GM21723 (cell line): ENCODE measurements around the gene COLEC12.

Experiments
- ATAC-seq: cut with Tn5 transposase; IDR thresholded peaks from one replicate; pipeline ENCODE4 v1.9.1; 2021; ENCODE audit warnings: mild to moderate bottlenecking, moderate library complexity; ENCODE audit not compliant: unreplicated experiment

The COLEC12 gene

DNA sequence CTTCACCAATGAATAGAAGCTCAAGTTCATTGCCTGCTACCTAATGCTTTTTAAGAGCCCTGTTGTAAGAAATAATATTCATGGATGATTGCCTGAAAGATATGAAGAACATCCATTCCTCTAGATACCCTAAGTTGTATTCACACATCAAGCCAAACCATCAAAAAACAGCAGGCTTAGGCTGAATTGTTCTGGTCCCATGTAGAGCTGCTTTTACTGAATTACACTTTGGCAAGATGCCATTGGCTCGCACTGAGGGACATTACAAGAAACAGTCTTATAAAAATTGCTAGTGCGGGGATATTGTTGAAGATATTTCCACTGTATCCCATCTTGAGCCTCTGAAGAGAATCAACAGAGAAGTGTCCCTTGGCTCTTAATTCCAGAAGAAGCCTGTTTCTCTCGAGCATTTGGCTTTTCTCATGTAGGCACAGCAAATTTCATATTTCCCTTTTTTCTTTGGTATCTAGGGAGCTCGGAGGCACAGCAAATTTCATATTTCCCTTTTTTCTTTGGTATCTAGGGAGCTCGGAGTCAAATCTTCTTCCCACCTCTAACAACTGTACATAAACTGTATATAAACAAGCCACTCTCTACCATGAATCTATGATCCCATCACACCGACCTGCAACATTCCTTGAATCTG, 107.5 kb downstream of the COLEC12 start:
- ATAC-seq, result no peak

DNA sequence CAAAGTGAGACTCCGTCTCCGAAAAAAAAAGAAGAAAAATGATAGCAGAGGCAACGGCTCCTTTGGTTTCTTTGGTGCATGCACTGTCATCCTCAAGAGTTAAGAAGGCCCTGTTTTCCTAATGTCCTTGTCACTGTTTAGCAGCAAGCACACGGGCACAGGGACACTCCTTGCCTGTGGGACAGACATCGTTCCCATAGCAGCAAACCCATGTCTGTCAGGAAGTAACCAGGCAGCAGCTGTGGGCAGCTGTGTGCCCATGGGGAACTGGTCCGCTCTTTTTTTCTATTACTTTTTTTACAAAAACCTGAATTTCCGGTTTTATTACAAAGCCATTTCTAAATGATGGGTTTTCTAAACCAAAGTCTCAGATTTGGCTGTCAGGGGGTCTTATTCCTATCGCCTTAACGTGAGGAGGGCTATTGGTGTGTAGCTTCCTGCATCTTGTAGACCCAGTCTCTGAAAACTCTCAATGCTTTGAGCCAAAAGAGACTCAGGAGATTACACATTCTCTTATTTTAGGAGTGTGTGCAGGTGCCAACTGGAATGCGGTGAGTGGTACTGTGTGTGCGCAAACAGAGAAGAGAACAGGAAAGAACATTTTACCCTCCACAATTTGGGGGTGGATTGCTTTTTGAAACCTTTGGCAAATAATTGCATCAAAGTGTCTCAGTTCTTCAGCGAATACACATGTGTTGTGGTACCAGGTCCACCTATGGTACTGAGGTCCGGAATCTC, 109.6 kb downstream of the COLEC12 start:
- no peak for ATAC-seq

DNA sequence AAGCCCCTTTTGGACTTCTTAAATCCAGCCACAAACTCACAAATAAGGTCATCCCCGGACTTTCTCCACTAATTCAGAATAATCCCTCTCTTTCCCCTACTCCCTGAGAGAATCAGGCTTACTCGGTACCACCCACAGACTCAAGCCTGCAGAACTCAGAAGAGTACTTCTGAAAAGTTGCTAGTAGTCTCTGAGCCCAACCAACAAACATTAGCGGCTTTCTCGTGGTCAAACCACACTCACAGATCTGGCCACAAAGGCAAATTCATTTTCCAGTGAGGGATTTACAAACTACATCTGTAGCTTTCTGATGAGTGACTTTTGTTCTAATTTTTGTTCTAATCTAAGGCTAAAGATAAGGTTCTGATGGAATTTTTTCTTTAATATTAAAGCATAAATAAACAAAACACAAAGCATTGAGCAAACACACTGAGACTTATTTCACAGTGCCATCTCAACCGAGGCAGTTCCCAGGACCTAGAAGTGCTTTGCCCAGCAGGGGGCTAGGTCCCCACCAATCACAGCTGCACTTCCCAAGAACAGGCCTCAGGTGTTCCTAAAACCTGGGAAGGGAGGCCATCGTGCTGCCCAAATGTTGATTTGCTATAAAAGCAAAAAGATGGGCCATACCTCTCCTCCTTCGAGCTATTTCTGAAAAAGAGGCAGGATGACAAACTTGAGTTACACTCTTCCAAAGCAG, 110.7 kb downstream of the COLEC12 start:
- no peak for ATAC-seq

DNA sequence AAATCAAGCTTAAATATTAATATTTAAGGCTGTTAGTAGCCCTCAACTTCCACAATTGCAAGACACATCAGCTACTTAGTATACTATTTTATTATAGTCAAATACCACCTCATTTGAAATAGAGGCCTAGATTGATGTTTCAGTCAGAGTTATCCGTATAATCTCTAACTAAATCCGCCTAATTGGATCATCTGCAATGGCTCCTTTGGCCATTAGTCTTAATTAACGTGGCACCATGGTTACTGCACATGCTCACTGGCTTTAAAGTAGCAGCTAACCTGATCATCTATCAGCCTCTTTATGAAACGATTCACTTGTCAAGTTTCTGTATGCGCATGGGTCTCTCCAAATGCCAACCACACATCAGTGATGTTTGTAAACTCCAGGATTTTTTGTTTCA, 112.3 kb downstream of the COLEC12 start:
- no peak for ATAC-seq

DNA sequence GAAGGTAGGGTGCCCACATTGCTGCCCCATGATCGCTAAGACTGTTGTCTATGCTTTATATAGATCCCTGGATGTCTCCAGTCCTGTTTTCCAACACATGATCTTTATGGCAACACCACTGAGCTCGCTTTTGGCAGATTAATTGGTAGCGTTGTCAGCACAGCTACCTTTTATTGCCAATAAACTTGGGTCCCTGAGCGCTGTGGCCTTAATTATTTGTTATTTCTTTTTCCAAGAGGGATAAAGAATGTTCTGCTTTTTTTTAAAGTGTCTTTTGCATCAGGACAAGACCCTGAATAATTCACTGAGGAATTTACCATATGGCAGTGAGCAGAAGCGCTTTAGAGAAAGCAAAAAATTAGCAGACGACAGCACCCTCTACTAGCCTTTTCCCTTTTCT, 113.5 kb downstream of the COLEC12 start:
- no peak for ATAC-seq

DNA sequence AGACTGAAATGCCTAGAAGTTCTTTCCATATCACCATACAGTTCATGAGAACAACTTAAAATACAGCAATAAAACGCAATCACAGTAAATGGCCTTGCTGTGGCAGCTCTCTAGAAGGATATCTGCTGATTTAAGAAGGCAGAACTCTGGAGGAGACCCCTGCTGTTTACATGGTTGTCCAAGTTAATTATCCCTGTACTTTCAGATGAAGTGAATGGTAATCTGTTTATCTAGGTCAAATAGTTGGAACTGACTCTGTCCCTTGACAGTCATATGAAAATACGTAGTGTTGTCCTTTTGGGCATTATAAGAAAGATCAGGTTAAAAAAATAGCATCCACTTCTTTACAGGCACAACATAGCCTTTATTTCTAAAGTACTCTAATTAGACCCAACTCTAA, 115.6 kb downstream of the COLEC12 start:
- no peak for ATAC-seq

DNA sequence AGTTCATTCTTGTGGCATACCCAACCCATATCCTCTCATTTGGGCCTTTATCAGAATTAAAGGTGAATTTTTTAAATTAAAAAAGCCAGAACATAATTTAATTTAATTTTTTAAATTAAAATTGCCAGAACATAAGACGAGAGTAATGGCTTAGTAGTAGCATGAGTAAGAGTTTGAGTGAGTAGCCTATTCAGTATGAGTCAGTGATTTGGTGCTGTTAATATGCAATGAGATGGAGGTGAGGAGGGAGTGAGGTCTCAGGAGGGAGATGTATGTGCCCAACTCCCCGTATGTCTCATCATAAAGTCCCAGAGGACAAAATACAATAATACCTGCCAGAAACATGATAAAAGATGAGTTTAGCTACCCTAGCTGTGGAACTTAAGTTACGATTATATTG, 117.4 kb downstream of the COLEC12 start:
- no peak for ATAC-seq

DNA sequence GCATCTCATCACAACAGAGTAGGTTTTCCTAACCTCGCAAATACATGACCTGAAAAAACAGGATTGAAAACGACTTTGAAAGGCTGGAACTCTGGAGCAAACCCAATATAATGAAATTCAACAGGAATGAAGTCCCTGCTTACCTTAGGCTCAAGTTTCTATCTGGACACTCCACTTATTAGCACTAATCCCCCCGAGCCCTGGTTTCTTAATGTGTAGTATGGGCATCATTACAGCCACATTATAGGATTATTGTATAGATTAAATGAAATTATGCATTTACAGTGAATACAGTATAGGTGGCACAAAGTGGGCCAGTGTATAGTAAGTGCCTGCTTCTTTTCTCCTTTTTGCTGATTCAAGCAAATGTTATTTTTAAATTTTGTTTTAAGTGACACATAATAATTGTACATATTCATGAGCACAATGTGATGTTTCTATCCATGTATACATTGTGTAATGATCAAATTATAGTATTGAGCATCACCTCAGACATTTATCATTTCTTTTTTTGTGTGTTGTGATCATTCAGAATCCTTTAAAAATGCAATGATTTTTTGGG, 118.0 kb downstream of the COLEC12 start:
- no peak for ATAC-seq

DNA sequence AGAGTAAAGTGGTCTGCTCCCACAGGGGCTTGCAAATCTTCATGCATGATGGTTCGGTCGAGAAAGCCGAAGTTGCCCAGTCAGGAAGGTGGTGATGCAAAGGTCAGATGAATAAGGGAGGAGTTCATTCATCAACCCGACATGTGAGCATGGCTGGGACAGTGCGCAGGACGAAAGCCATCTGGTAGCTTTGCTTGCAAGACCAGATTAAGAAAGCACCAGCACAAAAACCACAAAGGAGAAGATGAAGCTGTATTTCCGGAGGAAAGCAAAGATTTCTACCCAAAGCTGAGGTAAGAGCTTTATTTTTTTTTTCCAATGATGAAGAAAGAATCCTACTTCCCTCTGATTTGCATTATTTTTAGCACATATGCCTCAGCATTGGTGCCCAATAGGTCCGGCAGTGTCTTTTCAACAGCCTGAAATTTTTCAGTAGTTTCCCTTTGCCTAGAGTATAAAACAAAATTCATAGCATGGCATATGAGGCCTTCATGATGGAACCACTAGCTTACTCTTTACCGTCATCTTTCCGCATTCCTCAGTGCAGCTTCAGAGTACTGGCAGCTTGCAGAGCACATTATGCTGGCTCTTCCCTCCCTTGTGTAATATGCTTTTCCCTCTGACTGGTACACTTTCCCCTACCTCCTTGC, 120.7 kb downstream of the COLEC12 start:
- ATAC-seq, result no peak

DNA sequence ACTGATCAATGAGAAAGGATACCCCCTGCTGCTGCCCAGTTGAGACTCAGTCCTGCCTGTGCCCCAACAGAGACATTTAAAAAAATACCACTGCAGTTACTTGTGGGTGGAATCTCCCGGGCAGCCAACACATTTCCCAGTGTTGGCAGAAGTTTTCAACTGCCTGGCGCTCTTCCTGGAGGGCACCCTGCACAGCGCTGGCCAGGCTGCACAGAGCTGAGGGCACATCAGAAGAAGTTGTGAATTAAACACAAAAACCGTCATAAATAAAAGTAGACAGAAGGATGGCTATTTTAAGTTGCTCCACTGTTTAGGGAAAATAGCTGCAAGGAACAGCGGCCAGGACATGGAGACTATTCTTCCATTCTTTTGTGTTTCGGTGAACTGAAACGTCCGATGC, 122.4 kb downstream of the COLEC12 start:
- no peak for ATAC-seq

DNA sequence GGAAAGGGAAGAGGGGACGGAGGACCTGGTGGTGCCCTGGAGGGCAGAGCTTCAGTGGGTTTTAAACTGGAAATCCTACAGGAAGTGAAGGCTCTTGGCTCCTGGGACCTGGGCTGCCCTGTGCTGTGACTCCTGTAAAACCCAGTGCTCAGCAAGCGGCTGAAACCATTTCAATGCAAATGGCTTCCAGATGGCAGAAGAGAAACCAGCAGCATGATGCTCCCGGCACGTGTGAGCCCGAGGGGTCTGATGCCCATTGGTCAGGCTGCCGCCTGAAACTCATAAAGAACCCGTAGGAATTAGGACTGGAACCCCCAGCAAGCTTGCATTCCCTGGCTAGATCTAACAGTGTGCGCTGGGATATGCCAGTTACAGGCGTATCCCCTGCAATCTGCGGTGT, 123.4 kb downstream of the COLEC12 start:
- ATAC-seq, result no peak

DNA sequence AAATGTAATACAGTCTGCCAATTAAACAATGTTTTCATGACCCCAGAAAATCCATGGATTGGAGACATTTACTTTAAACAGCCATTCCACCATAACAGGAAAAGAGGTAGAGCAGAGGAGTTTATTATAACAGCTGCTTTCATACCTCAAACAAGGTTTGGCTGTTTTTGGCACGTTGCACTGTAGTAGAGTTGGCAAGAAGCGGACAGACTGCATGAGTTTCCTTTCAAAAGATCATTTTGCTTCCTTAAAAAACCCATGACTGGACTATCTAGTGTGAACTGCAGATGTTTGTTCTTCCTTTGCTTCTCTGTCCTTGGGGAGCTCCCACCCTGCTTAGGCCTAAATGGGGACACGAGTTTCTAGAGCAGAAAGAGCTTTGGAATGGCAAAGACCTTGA, 124.2 kb downstream of the COLEC12 start:
- no peak for ATAC-seq

DNA sequence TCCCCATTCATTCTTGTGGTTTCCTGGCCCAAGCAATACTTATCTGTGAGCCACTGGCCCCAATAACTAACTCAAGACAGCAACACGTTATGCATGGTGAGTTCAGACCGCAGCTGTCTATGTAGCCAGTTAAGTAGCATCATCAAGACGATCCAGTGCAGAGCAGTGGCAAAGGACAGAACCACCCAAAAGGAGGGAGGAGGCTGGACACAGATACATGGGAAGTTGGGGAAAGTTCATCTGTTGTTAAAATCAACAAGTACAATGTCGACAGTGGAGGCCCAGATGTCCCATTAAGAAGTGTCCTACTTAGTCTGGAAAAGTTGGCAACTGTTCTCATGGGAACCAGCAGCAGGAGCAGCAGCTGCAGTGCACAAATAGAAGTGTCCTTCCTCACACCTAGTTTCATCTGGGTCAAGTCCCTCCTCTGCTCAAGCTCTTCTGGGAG, 125.8 kb downstream of the COLEC12 start:
- ATAC-seq, result peak; percentile 63

DNA sequence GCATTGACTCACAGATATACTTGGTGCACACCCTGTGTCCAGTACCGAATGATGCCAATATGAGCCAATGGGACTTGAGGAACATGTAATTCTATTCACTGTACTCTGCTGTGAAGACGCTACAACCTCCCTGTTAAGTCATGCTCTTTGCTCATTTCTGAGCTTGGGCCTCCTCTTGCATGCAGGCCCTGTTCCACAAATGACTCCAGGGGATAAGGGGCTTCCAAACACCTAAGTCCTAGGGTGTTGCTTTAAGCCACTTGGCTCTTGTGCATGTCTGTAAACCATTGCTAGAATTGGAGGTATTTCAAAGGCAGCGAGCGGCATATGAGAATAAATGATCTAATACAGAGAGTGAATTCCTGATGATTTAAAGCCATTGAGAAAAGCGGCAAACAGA, 126.7 kb downstream of the COLEC12 start:
- no peak for ATAC-seq

DNA sequence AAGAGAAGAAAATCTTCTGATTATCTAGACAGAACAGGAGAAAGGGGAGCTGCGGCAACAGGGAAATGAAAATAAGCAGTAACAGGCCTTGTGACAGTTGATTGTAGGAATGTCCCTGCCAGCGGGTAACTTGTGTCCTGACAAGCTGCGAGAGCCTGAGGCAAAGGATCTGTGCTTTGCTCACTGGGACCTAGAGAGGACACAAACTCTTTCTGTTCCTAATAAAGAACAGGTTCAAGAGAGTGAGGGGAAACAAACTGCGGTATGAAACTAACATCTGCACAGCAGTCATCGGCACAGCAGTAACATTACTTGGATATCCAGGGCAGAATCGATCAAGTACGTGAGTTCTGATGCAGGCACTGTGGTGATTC, 128.9 kb downstream of the COLEC12 start:
- no peak for ATAC-seq

DNA sequence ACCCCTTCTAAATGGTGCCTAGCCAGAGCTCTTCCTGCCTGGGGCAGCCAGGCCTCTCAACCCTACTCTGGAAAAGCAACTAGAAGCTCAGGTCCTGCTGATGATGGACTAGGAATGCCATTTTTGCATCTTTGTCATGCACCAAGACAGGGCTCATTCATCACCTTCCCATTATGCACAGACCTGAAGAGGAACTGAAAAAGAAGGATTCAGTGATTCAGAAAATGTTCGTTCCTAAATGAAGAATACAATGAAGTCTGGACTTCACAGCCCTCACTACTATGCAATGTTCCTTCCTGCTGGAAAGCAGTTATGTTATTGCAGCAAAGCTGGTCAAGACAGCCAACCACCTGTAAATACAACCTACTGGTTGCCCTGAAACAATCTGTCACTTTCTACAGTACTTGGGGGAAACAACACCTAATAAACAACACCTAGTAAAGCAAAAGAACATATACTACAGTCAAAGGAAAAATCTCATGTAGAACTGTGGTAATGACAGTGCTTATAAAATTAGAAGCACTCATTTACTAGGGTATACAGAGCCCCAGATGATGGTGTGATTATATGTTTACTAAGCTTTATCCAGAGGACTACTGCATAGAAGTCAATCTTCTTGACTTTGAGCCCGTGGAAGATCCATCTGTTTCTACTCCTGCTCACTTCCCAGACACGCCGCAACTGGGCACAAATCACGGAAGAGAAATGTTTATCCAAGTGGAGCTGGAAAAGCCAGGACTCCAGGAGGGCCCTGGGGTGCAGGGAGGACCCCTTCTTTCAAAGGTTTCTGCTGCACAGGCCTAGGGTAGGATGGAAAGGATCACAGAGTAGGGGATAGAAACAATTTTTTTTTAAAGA, 129.5 kb downstream of the COLEC12 start:
- no peak for ATAC-seq

DNA sequence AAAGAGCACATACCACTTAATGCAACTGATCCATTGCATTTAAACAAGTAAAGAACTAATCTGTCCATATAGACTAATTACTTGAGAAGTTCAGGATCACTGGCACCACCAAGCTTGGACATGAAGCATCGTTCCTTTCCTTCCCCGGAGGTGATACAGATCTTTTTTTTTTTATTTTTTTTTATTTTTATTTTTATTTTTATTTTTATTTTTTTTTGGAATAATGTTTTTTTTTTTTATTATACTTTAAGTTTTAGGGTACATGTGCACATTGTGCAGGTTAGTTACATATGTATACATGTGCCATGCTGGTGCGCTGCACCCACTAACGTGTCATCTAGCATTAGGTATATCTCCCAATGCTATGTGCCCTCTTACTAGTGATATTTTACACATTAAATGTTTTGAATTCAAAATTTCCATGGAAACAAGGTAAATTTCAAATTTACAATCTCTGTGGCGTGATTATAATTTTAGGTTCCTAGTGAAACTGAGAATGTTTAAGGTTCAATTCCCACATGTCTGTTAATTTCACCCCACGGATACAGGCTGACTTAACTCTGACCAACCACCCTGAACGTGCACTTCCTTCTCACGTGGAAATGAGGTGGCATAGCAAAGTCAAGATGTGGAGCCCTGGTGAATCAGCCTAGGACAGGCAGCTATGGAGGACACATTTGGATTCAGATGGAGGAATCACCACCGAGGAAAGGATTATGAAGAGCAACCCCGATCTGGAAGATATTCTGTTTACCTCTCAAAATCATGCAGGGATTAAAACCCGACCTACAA, 131.1 kb downstream of the COLEC12 start:
- ATAC-seq, result no peak

DNA sequence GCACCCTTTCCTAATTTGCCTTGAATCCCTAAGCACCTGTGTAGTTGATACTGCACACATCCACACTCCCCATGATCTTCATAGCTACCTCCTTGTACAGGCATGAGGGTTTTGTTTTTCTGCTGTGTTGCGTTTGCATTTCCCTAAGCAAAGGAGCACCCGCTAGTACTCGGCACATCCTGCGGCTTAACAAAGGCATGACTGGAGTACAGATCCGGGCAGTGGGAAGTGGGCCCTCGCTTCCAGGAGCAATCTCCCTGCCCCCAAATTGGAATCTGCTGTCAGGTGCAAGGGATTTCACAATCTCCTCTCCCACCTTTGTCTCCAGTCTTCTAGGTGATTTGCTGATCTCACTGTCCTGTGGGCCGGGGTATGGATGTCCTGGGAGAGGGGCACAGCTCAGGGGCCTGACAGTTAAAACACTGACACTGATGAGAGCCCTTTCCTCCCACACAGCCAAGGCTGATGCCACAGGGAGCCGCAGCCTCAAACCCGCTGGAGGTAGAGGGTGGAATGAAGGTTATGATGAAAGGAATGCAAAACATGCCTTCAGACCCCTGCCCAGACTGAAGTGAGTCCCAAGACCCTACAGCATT, 133.9 kb downstream of the COLEC12 start:
- no peak for ATAC-seq

DNA sequence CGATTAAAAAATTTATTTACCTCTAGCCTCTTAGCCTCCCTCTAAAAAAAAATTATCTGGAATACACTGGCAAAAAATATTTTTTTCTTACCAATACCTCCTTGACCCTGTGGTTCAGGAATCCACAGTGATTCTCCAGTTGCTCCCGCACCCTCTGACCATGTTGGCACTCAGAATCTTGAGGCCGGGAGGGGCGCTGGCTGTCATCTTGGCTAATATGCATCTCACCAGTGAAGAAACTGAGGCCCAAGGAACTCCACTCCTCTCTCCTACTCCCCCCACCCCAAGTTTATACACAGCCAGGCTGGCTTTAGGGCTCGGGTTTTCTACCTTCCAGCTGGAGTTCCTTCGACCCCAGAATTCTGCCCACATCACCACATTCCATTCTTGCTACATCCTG, 134.8 kb downstream of the COLEC12 start:
- ATAC-seq, result no peak
